ENCODE data around the gene CD40.
"Not testable (repeated sequence)": the region's sequence is repeated elsewhere in the genome, so short reads cannot be mapped to it uniquely, and the experiment has no call there.

The CD40 gene

DNA sequence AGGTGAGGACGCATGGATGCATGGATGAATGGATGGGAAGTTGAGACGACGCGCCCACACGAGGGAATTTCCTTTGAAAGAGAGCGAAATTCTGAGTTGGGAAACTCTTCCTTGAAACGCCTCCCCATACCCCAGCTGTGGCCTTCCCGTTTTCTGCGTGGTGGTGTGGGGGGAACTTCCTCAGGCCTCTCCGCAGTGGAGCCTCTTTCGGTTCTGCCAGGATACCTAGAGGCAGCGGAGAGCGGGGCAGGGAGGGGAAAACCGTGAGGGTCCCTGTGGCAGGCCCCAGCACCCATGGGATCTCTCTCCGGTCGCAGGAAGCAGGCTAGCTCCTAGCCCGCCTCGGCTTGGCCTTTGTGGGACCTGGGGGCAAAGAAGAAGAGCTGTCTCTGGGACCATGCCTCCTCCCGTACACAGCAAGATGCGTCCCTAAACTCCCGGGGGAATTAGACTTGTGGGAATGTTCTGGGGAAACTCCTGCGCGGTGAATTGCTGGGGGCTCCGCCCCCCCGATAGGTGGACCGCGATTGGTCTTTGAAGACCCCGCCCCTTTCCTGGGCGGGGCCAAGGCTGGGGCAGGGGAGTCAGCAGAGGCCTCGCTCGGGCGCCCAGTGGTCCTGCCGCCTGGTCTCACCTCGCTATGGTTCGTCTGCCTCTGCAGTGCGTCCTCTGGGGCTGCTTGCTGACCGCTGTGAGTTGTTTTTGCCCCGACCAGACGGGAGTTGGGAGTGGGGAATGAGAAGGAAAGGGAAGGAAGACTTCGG is at the start of gene CD40:
Gene CD40, plus strand, starts transcription at position 611 of the 764 bp plus-strand sequence. Its CDS starts 30 bp downstream, at position 641.
- DNase-seq, result peak; percentile 56

DNA sequence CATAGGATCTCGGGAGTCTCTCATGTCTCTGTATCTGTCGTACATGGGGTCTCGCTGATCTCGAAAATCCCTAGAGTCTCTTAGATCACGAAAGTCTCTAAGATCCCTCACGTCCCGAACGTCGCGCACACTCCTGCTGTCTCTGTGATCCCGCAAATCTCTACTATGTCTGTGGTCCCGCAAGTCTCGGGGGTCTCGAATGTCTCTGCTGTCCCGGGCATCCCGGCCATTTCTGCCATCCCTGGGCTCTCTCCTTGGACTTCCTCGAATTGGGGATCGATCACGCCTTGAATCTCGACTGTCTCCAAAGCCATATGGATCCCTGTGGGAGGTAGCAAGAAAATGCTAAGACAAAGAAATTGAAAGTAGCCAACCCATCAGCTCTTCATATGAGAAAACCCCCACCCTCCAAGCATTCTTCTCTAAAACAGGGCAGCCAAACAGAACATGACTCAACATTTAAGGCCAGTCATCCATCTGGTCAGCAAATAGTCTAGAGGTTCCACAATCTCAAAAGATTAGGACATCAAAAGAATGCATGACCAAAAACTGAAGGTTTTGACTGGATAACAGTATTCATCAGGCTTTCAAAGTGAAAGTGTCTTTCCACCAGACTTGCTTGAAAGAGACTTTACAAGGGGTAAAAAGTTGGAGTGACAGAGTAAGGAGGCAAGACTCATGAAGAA is 47.8 kb upstream of the CD40 start:
- DNase-seq, result no peak

DNA sequence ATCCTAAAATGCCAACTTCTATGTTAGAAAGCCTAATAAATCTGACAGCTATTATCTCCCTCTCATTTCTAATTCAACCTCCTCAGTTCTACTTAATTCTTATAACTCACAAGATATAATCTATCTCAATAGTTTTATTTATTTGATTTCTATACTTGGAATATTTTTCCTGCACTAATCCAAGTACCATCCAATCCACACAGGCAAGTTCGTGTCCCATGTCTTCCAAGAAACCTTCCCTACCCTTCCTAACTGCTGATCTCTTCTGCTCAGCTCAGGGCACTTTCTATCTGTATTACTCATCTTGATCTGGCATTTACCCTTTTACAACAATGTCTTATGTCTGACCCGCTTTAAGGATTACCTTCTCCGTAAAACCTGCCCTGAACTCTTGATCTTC is 46.5 kb upstream of the CD40 start:
- no peak for DNase-seq

DNA sequence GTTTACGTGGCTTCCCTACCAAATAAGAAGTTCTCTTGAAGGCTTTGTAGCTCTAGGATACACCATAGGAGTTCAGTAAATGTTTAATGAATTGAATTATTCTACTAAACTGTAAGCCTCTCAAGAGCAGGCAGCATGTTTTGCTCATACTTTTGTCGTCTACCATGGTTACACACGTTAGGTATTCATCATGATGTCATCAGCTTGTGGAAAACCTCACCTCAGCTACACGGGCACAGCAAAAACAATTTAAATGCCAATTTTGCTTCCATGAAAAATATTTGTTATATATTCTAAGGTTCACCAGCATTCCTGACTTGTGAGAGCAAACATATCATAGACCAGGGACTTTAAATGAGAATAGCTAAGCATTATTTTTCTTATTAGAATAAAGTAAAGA is 45.1 kb upstream of the CD40 start:
- DNase-seq, result no peak

DNA sequence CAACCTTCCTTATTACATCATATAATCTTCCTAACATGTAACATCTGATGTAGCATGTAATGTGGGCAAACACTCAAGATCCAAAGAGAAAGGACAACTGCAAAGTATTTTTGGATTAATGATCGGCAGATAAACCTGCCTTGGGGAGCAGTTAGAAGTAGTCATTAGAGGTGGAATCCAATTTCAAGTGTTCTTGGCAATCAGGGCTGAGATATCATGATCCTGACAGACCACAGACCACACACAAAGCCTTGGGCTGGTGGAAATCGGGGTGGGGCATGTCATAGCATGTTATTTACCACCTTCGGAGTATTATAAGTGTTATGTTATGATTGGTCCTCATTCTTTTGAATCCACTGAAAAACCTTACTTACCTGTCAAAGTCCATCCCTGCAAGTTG is 44.7 kb upstream of the CD40 start:
- DNase-seq, result no peak

- no peak for DNase-seq
Observed at GRCh38 chr20:46074006-46074405, 44.1 kb upstream of the CD40 start.

- no peak for DNase-seq
Observed at GRCh38 chr20:46076806-46077205, 41.3 kb upstream of the CD40 start.

DNA sequence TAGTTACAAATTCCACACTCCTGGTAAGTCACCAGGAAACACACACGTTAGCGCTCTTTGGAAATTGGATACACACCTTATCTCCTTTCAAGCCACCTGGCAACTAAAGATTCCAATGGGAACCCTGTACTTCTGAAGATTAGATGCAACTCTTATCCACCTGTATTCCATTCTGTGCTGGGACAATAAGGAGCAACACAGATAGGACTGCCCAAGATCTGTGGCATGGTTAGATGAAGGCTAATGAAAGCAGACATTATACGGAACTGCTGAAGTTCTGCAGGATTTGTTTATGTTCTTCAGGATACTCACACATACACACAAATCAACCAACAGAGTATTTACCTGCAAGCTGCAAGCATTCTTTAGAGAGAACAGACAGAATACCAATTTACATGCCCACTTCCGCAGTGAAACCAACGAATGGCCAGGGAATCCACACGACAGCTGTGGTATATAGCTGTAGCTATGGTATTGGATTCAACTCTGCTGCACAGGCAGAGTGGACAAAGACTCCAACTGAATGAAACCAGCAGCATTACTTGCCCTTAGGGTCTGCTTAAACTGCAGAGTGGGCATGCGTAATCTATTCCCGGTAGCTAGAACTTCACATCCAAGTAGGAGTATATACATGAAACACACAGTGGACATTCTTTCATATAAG is 40.3 kb upstream of the CD40 start:
- no peak for DNase-seq

- DNase-seq, result no peak
Observed at GRCh38 chr20:46078954-46079353, 39.2 kb upstream of the CD40 start.

GRCh38 chr20:46081074-46081473 is 37.0 kb upstream of the CD40 start:
- no peak for DNase-seq

DNA sequence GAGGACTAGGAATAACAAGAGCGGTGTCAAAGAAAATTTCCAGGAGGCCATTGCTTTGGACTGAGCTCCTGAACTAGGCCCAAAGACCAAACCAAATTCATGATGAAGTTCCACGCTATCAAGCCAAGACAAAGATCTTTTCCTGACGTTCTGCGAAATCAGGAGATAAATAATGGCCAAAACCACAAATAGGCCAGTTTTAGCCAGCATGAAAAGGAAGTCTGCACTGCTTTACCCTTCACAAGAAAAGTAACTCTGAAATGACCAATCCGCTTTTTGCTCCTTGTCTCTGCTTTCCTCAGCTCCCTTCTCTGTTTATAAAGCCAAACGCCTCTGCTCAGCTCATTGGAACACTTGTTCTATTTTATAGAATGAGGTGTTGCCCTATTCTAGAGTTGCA is 35.0 kb upstream of the CD40 start:
- no peak for DNase-seq

- no peak for DNase-seq
Observed at GRCh38 chr20:46083531-46084061, 34.5 kb upstream of the CD40 start.

- no peak for DNase-seq
Observed at GRCh38 chr20:46084805-46085178, 33.3 kb upstream of the CD40 start.

- no peak for DNase-seq
Observed at GRCh38 chr20:46085179-46085851, 32.8 kb upstream of the CD40 start.

DNA sequence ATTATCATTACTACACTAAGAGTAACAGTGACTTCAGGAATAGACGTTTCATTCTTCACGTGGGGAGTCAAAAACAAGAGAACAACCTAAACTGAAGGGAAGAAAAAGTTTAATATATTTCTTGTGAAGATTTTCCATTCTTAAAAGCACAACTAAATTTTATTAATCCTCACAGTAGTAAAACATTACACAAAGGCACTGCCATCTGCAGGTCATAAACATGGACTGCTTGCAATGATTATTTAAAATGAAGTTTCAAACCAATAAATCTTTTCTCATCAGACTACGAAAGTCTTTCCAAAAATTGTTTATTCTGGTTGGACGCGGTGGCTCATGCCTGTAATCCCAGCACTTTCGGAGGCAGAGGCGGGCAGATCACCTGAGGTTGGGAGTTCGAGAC is 31.0 kb upstream of the CD40 start:
- no peak for DNase-seq

GRCh38 chr20:46088409-46089166 is 29.5 kb upstream of the CD40 start:
- DNase-seq, result peak; percentile 28

GRCh38 chr20:46089167-46089416 is 29.0 kb upstream of the CD40 start:
- DNase-seq, result no peak

DNA sequence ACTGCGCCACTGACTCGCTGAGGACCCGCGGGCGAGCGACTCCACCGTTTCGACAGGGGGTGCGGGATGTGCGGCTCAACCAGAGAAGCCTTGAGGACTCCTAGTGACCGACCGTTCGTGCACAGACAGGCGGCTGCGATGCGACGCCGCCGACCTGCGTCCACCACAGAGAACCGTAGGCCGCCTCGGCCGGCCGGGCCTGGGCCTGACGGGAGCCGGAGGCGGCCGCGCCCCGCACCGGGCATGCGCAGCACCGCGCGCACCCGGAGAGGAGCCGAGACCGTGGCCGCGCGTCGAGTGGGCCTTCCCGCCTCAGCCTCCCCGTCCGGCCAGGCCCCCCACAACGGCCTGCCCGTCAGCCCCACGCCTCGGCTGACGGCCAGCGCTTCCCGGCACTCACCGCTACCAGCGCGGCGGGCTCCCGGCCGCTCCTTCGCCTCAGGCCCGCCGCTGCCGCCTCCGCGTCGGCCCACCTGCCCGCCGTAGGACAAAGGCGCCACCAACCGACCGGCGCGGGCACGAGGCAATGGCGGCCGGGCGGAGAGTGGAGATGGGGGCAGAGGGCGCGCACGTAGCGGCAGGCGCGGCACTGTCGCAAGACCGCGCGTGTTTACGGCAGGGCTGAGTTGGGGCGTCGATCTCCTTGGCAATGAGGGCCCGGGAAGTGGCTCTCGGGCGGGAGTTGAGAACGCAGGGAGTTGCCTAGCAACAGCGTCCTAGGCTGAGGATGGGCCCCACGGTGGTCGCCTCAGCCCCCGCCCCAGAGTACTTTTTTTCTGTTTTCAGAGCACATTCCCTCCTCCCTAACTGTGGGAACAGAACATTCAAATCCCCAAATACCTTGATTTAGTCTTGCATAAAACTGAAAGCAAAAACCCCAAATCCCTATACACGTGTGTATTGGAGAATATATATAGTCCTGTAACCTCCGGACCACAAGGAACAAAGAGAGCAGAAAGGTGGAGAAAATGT is 28.4 kb upstream of the CD40 start, which contains the start of gene NCOA5:
Gene NCOA5, minus strand, starts transcription at position 546 of the 972 bp plus-strand sequence. CDS start 10,538 bp downstream, outside the sequence.
- peak; percentile 98 for DNase-seq

GRCh38 chr20:46091622-46092535 is 26.2 kb upstream of the CD40 start:
- not testable (repeated sequence) for DNase-seq

DNA sequence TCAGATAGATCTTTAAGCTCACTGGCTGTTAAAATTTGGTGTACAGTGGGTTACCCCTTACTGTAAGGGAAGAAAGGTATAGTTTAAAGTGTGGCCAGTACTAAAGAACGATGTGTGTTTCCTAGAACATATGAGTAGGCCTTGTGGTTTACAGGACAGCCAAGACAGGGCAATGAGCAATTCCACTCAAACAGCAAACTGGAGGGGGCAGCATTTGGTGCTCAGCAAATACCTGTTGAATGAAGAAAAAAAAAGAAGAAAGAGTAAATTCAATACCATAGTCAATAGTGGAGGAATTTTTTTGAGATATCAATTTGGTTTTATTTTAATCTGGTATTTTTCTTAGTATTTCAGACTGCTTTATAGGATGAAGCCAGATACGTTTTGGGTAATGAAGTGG is 24.6 kb upstream of the CD40 start:
- no peak for DNase-seq
